ENCODE results near the gene PRKCD. TPM values are rescaled to one million over a fixed set of nuclear protein-coding genes. Genes with fewer than 3 reads are reported as not detected.
A peak's percentile ranks its signal among the peaks of the same experiment; 100 is the strongest.

Gene PRKCD
- total RNA-seq, 4 donors from 2014 or later: 36.3 to 73.1 (median 70.6) TPM

- H3K4me1 ChIP-seq: peaks cover 0 to 5% (median 1%) of the 10 kb centered on the region in 4 donors
- DNase-seq: no peak
- H3K27me3 ChIP-seq: no peaks in the 10 kb centered on the region
- H3K27ac ChIP-seq: no peak overlapping the region
- H3K9me3 ChIP-seq: no peaks in the 10 kb centered on the region
- no peak overlapping the region for H3K4me3 ChIP-seq
- no peaks in the 10 kb centered on the region for H3K36me3 ChIP-seq
- TF ChIP-seq, protein P1, sequence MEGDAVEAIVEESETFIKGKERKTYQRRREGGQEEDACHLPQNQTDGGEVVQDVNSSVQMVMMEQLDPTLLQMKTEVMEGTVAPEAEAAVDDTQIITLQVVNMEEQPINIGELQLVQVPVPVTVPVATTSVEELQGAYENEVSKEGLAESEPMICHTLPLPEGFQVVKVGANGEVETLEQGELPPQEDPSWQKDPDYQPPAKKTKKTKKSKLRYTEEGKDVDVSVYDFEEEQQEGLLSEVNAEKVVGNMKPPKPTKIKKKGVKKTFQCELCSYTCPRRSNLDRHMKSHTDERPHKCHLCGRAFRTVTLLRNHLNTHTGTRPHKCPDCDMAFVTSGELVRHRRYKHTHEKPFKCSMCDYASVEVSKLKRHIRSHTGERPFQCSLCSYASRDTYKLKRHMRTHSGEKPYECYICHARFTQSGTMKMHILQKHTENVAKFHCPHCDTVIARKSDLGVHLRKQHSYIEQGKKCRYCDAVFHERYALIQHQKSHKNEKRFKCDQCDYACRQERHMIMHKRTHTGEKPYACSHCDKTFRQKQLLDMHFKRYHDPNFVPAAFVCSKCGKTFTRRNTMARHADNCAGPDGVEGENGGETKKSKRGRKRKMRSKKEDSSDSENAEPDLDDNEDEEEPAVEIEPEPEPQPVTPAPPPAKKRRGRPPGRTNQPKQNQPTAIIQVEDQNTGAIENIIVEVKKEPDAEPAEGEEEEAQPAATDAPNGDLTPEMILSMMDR (IDR thresholded peaks at IDR 0.05): peak in 2 of 6 experiments; percentile 8 to 10
- TF ChIP-seq POLR2A (IDR thresholded peaks at IDR 0.05): no peak
Observed at GRCh38 chr3:53199834-53200233, 38.8 kb downstream of the PRKCD start.

- no peak for DNase-seq
- Histone ChIP-seq H3K27ac (no peak overlapping the region), H3K4me1 (peaks cover 0 to 3% (median under 1%) of the 10 kb centered on the region in 4 donors), H3K36me3 (no peaks in the 10 kb centered on the region), H3K9me3 (no peaks in the 10 kb centered on the region), H3K4me3 (no peak overlapping the region), H3K27me3 (no peaks in the 10 kb centered on the region)
- TF ChIP-seq, protein P1 (IDR thresholded peaks at IDR 0.05): no peak
- TF ChIP-seq POLR2A (IDR thresholded peaks at IDR 0.05): no peak
Observed at GRCh38 chr3:53200501-53201498, 39.8 kb downstream of the PRKCD start.

DNA sequence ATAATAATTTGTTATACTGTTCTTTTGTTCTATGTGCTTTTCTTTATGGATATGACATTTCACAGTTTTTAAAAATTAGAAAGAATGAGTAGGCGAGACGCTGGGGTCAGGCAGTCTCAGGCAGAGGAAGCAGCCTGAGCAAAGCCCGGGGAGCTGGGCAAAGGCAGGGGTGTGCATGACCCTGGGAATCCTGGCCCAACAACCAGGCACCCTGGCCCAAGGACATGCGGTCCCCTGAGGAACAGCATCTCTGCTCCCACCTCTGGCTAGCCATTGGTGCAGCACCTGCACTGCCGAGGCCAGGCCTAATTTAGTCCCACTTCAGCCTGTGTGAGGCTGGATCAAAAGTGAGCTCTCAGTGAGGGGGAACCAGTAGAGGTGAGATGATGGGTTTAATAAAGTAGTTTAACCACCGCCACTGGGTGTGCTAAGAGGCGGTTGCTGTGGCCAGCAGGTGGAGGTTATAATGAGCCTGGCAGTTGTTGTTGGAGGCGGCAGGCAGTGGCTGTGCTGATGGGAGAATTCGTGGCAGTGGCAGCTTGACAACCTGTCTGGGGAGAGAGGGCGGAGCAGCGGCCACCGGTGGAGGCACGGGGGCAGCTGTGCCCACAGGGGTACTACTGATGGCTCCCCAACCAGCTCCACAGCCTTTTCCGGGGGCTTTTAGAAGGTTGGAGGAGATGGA lies 41.5 kb downstream of the PRKCD start:
- H3K9me3 ChIP-seq: no peaks in the 10 kb centered on the region
- TF ChIP-seq, protein P1 (IDR thresholded peaks at IDR 0.05): no peak
- no peak for TF ChIP-seq POLR2A (IDR thresholded peaks at IDR 0.05)
- DNase-seq: no peak
- H3K36me3 ChIP-seq: no peaks in the 10 kb centered on the region
- H3K27me3 ChIP-seq: no peaks in the 10 kb centered on the region
- no peaks in the 10 kb centered on the region for H3K4me1 ChIP-seq
- H3K27ac ChIP-seq: no peak overlapping the region
- no peak overlapping the region for H3K4me3 ChIP-seq

DNA sequence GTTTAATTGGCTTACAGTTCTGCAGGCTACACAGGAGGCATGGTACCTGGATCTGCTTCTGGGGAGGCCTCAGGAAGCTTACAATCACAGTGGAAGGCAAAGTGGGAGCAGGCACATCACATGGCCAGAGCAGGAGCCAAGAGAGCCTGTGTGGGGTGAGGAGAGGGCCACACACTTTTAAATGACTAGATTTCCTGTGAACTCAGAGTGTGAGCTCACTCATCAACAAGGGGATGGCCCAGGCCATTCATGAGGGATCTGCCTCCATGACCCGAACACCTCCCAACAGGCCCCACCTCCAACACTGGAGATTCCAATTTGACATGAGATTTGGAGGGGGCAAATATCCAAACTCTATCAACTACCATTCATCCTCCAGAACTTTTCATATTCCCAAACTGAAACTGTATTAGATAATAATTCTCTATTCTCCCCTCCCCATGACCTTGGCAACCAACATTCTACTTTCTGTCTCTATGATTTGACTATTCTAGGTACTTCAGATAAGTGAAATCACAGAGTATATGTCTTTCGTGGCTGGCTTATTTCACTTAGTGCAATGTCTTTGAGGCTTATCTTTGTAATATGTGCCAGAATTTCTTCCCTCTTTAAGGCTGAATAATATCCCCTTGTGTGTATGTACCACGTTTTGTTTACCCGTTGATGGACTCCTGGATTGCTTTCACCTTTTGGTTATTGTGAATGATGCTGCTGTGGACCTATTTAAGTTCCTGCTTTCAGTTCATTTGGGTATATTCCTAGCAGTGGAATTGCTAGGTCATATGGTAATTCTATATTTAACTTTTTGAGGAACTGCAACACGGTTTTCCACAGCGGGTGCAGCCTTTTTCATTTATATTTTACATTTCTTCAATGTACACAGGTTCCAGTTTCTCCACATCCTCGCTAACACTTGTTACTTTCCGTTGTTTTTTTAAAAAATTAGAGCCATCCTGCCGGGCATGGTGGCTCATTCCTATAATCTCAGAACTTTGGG lies 51.0 kb downstream of the PRKCD start:
- Histone ChIP-seq H3K27ac (no peak overlapping the region), H3K4me1 (no peaks in the 10 kb centered on the region), H3K4me3 (no peak overlapping the region), H3K27me3 (no peaks in the 10 kb centered on the region), H3K9me3 (peaks cover 0 to 13% (median 0%) of the 10 kb centered on the region in 4 donors), H3K36me3 (no peaks in the 10 kb centered on the region)
- DNase-seq: no peak
- TF ChIP-seq, protein P1 (IDR thresholded peaks at IDR 0.05): no peak
- TF ChIP-seq POLR2A (IDR thresholded peaks at IDR 0.05): no peak

- TF ChIP-seq POLR2A (IDR thresholded peaks at IDR 0.05): no peak
- TF ChIP-seq, protein P1 (IDR thresholded peaks at IDR 0.05): no peak
- Histone ChIP-seq H3K9me3 (peaks cover 0 to 12% (median 0%) of the 10 kb centered on the region in 4 donors), H3K27ac (no peak overlapping the region)
Observed at GRCh38 chr3:53213276-53213675, 52.3 kb downstream of the PRKCD start.

More at GRCh38 chr3:53213276-53213675, 52.3 kb downstream of the PRKCD start:
- no peaks in the 10 kb centered on the region for H3K4me1 ChIP-seq
- H3K4me3 ChIP-seq: no peak overlapping the region
- no peaks in the 10 kb centered on the region for H3K27me3 ChIP-seq
- DNase-seq: no peak
- no peaks in the 10 kb centered on the region for H3K36me3 ChIP-seq

Data from Peyer's patch (tissue), 4 donors.